Neuronal stem cell (in vitro differentiated cells): ENCODE measurements around the gene TBC1D22A.

Source experiments
- DNase-seq: peaks from one replicate; pipeline ENCODE4 v3.0.0-alpha.2; 2013; ENCODE audit warnings: low spot score
- H2AFZ ChIP-seq: one replicate; pipeline ENCODE4 v1.6.1; 2013; ENCODE audit warnings: mild to moderate bottlenecking, low read length, inconsistent platforms
- H2AK5ac ChIP-seq: 2 replicates; pipeline ENCODE4 v1.6.1; 2013; ENCODE audit warnings: low read depth, mild to moderate bottlenecking, inconsistent platforms, low read length, moderate library complexity, mixed read lengths
- H2BK120ac ChIP-seq: 2 replicates; pipeline ENCODE4 v1.6.1; 2013; ENCODE audit warnings: low read depth, mild to moderate bottlenecking, inconsistent platforms, low read length, moderate library complexity, mixed read lengths
- H2BK12ac ChIP-seq: one replicate; pipeline ENCODE4 v1.6.1; 2013; ENCODE audit warnings: low read length, inconsistent platforms
- H2BK15ac ChIP-seq: 2 replicates; pipeline ENCODE4 v1.6.1; 2013; ENCODE audit warnings: mild to moderate bottlenecking, low read length, inconsistent platforms, mixed read lengths
- H2BK5ac ChIP-seq: one replicate; pipeline ENCODE4 v1.6.1; 2013; ENCODE audit warnings: inconsistent platforms, mild to moderate bottlenecking, low read length, moderate library complexity
- H3K14ac ChIP-seq: one replicate; pipeline ENCODE4 v1.6.1; 2013; ENCODE audit warnings: low read length, inconsistent platforms
- H3K18ac ChIP-seq: 2 replicates; pipeline ENCODE4 v1.6.1; 2013; ENCODE audit warnings: low read length, inconsistent platforms
- H3K23ac ChIP-seq: 2 replicates; pipeline ENCODE4 v1.6.1; 2013; ENCODE audit warnings: low read depth, mild to moderate bottlenecking, mixed read lengths, low read length, inconsistent platforms; ENCODE audit not compliant: poor library complexity
- H3K27ac ChIP-seq: replicated peaks from 3 replicates; pipeline ENCODE4 v1.5.1; 2013; ENCODE audit warnings: low read length, inconsistent platforms
- H3K27me3 ChIP-seq, 3 experiments: 2 replicates each; pipeline ENCODE4 v1.6.1; 2013; ENCODE audit warnings: low read length in 3 of 3, mild to moderate bottlenecking in 2 of 3, inconsistent platforms in 1 of 3, low read depth in 1 of 3, mixed read lengths in 1 of 3, moderate library complexity in 1 of 3; ENCODE audit not compliant: control insufficient read depth in 3 of 3, insufficient read depth in 3 of 3
- H3K36me3 ChIP-seq, 2 donors: replicated peaks in 1 of 2; 2 replicates each; pipeline ENCODE4 v1.6.1; 2013; ENCODE audit warnings: low read length in 2 of 2; ENCODE audit not compliant: control insufficient read depth in 2 of 2, insufficient read depth in 2 of 2
- H3K4ac ChIP-seq: 2 replicates; pipeline ENCODE4 v1.6.1; 2013; ENCODE audit warnings: inconsistent platforms, mild to moderate bottlenecking, low read length, moderate library complexity
- H3K4me1 ChIP-seq, 2 donors: 1 replicate in 1 of 2; 2 replicates in 1 of 2; pipeline ENCODE4 v1.6.1; 2013; ENCODE audit warnings: low read length in 2 of 2, low read depth in 1 of 2; ENCODE audit not compliant: control insufficient read depth in 2 of 2, insufficient read depth in 1 of 2
- H3K4me2 ChIP-seq: one replicate; pipeline ENCODE4 v1.6.1; 2013; ENCODE audit warnings: mild to moderate bottlenecking, low read length, inconsistent platforms; ENCODE audit not compliant: insufficient read depth, poor library complexity, severe bottlenecking
- H3K4me3 ChIP-seq, 2 donors: 2 replicates each; pipeline ENCODE4 v1.5.1; 2013; ENCODE audit warnings: low read length in 2 of 2, mild to moderate bottlenecking in 2 of 2, inconsistent platforms in 1 of 2, moderate library complexity in 1 of 2
- H3K79me1 ChIP-seq: one replicate; pipeline ENCODE4 v1.6.1; 2013; ENCODE audit warnings: low read depth, mild to moderate bottlenecking, inconsistent platforms, low read length, moderate library complexity
- H3K9ac ChIP-seq: one replicate; pipeline ENCODE4 v1.6.1; 2013; ENCODE audit warnings: mild to moderate bottlenecking, low read depth, low read length, inconsistent platforms; ENCODE audit not compliant: poor library complexity
- H3K9me3 ChIP-seq, 2 donors: replicated peaks in 1 of 2; 2 replicates each; pipeline versions ENCODE3 to v1.6.1; 2013; ENCODE audit warnings: low read length in 2 of 2, mild to moderate bottlenecking in 2 of 2, inconsistent platforms in 1 of 2, low read depth in 1 of 2, mixed read lengths in 1 of 2, moderate library complexity in 1 of 2; ENCODE audit not compliant: control insufficient read depth in 2 of 2, insufficient read depth in 1 of 2
- H4K8ac ChIP-seq: one replicate; pipeline ENCODE4 v1.6.1; 2013; ENCODE audit warnings: low read depth, mild to moderate bottlenecking, inconsistent platforms, low read length, moderate library complexity
- H4K91ac ChIP-seq: one replicate; pipeline ENCODE4 v1.6.1; 2013; ENCODE audit warnings: low read length, low read depth, mild to moderate bottlenecking, inconsistent platforms; ENCODE audit not compliant: poor library complexity
- WGBS, 2 donors: extraction: QIAGEN DNeasy Blood & Tissue Kit; methylation state at CpG; one replicate each; pipeline ENCODE4 v1.1.7; 2013; ENCODE audit warnings: missing lambda C conversion rate in 2 of 2, mixed read lengths in 1 of 2; ENCODE audit not compliant: insufficient read length in 2 of 2, insufficient replicate concordance in 1 of 2; ENCODE audit errors: extremely low coverage in 2 of 2; 5-methylcytosine and 5-hydroxymethylcytosine counted together

The TBC1D22A gene

GRCh38 chr22:46969961-46970360 lies 207.5 kb downstream of the TBC1D22A start:
- no peak for DNase-seq
- Histone ChIP-seq H3K18ac (no peak overlapping the region), H3K9me3 (no peaks in the 10 kb centered on the region), H2BK120ac (no peak overlapping the region), H4K91ac (no peak overlapping the region), H3K4me3 (no peak overlapping the region), H2BK12ac (no peak overlapping the region), H3K4me1 (peaks cover 6 to 12% of the 10 kb centered on the region in 2 donors), H4K8ac (no peak overlapping the region), H3K4ac (no peak overlapping the region), H3K27ac (no peak overlapping the region), H3K4me2 (no peak overlapping the region), H3K14ac (no peak overlapping the region), H3K9ac (no peak overlapping the region), H2AK5ac (no peak overlapping the region), H3K79me1 (no peaks in the 10 kb centered on the region), H2AFZ (no peak overlapping the region), H2BK5ac (no peak overlapping the region), H3K27me3 (no peaks in the 10 kb centered on the region), H2BK15ac (no peak overlapping the region), H3K36me3 (peaks cover 0 to 7% of the 10 kb centered on the region in 2 donors), H3K23ac (no peak overlapping the region)
- no CpG with 5 or more reads among the region's 6 CpGs for WGBS, 2 donors

GRCh38 chr22:46970411-46971098 lies 208.1 kb downstream of the TBC1D22A start:
- Histone ChIP-seq H3K4me3 (no peak overlapping the region), H3K36me3 (peaks cover 0 to 7% of the 10 kb centered on the region in 2 donors), H3K9ac (no peak overlapping the region), H3K14ac (peak overlapping the region; percentile 33), H3K4me1 (peaks cover 6 to 12% of the 10 kb centered on the region in 2 donors), H2BK120ac (no peak overlapping the region), H2BK5ac (no peak overlapping the region), H4K91ac (no peak overlapping the region), H3K23ac (no peak overlapping the region), H3K4me2 (no peak overlapping the region), H3K27ac (no peak overlapping the region), H3K9me3 (no peaks in the 10 kb centered on the region), H2AK5ac (no peak overlapping the region), H2AFZ (no peak overlapping the region), H3K79me1 (no peaks in the 10 kb centered on the region), H3K18ac (no peak overlapping the region), H2BK15ac (no peak overlapping the region), H3K27me3 (no peaks in the 10 kb centered on the region), H3K4ac (no peak overlapping the region), H4K8ac (no peak overlapping the region), H2BK12ac (no peak overlapping the region)
- DNase-seq: no peak
- no CpG with 5 or more reads among the region's 13 CpGs for WGBS, 2 donors

GRCh38 chr22:46971099-46971763 lies 208.8 kb downstream of the TBC1D22A start:
- Histone ChIP-seq H3K79me1 (no peaks in the 10 kb centered on the region), H3K9me3 (no peaks in the 10 kb centered on the region), H2BK12ac (no peak overlapping the region), H2BK120ac (no peak overlapping the region), H3K4me1 (peaks cover 6 to 12% of the 10 kb centered on the region in 2 donors), H3K27ac (no peak overlapping the region), H3K4me2 (no peak overlapping the region), H2AFZ (no peak overlapping the region), H3K4ac (no peak overlapping the region), H3K18ac (peak overlapping the region; percentile 16), H2BK5ac (no peak overlapping the region), H2BK15ac (no peak overlapping the region), H4K91ac (no peak overlapping the region), H3K14ac (no peak overlapping the region), H3K27me3 (no peaks in the 10 kb centered on the region), H4K8ac (no peak overlapping the region), H3K36me3 (peaks cover 0 to 7% of the 10 kb centered on the region in 2 donors), H3K9ac (no peak overlapping the region), H3K4me3 (no peak overlapping the region), H3K23ac (no peak overlapping the region), H2AK5ac (peak overlapping the region; percentile 61)
- no CpG with 5 or more reads among the region's 17 CpGs for WGBS, 2 donors
- no peak for DNase-seq

GRCh38 chr22:46971764-46972125 lies 209.3 kb downstream of the TBC1D22A start:
- no peak overlapping the region for H3K27ac ChIP-seq
- H3K9me3 ChIP-seq: no peaks in the 10 kb centered on the region

More at GRCh38 chr22:46971764-46972125, 209.3 kb downstream of the TBC1D22A start:
- H3K9ac ChIP-seq: peak overlapping the region; percentile 31
- H2BK12ac ChIP-seq: no peak overlapping the region
- no peak overlapping the region for H3K23ac ChIP-seq
- no peak overlapping the region for H2BK5ac ChIP-seq
- H4K8ac ChIP-seq: no peak overlapping the region
- peak overlapping the region; percentile 43 for H3K14ac ChIP-seq
- H3K4ac ChIP-seq: no peak overlapping the region
- H2AK5ac ChIP-seq: peak overlapping the region; percentile 61
- peak overlapping the region; percentile 50 for H3K18ac ChIP-seq
- H2BK120ac ChIP-seq: no peak overlapping the region
- H4K91ac ChIP-seq: no peak overlapping the region
- H3K4me3 ChIP-seq: no peak overlapping the region
- H2AFZ ChIP-seq: no peak overlapping the region
- H3K4me2 ChIP-seq: no peak overlapping the region
- no peaks in the 10 kb centered on the region for H3K79me1 ChIP-seq
- H3K27me3 ChIP-seq: no peaks in the 10 kb centered on the region
- no CpG with 5 or more reads among the region's 8 CpGs for WGBS, 2 donors
- no peak for DNase-seq
- H3K4me1 ChIP-seq: peaks cover 6 to 12% of the 10 kb centered on the region in 2 donors
- no peak overlapping the region for H2BK15ac ChIP-seq
- peaks cover 0 to 7% of the 10 kb centered on the region in 2 donors for H3K36me3 ChIP-seq
